Peyer's patch (tissue), 4 donors: ENCODE data around the gene MYO18B. TPM values are rescaled to one million over a fixed set of nuclear protein-coding genes. Genes with fewer than 3 reads are reported as not detected.

Experiments
- DNase-seq, 3 donors: peaks; one replicate each; pipeline ENCODE4 v3.0.0-alpha.2; 2017 to 2019
- H3K27ac ChIP-seq, 4 donors: fragments of 200-600 bp; sonication (generic); one replicate each; pipeline ENCODE4 v1.5.1; 2016 to 2019
- H3K27me3 ChIP-seq, 2 donors: fragments of 200-600 bp; sonication (generic); one replicate each; pipeline ENCODE4 v1.5.1; 2019
- H3K36me3 ChIP-seq, 3 donors: fragments of 200-600 bp; sonication (generic); one replicate each; pipeline ENCODE4 v1.5.1; 2016 to 2019
- H3K4me1 ChIP-seq, 4 donors: fragments of 200-600 bp; sonication (generic); one replicate each; pipeline ENCODE4 v1.5.1; 2016 to 2019
- H3K4me3 ChIP-seq, 4 donors: fragments of 200-600 bp; sonication (generic); 1 replicate in 3 of 4; 2 replicates in 1 of 4; pipeline ENCODE4 v1.5.1; 2016 to 2019; ENCODE audit warnings: mild to moderate bottlenecking in 1 of 4
- H3K9me3 ChIP-seq, 4 donors: fragments of 200-600 bp; sonication (generic); one replicate each; pipeline ENCODE4 v1.5.1; 2016 to 2019; ENCODE audit warnings: mild to moderate bottlenecking in 1 of 4
- CTCF ChIP-seq, 6 experiments: fragments of 450-650 bp in 4 of 6; fragments of 200-600 bp in 2 of 6; sonication (generic) in 1 of 6; IDR thresholded peaks; one replicate each; pipeline ENCODE4 v1.5.1; 2017 to 2019; ENCODE audit warnings: antibody characterized with exemption in 6 of 6, mild to moderate bottlenecking in 3 of 6, moderate library complexity in 1 of 6
- POLR2A ChIP-seq, 2 donors: fragments of 450-650 bp; IDR thresholded peaks; one replicate each; pipeline ENCODE4 v1.5.1; 2017; ENCODE audit warnings: antibody characterized with exemption in 2 of 2, mild to moderate bottlenecking in 2 of 2, moderate library complexity in 2 of 2
- total RNA-seq, 4 donors: library from RNA; depleted of rRNA; stranded (reverse); fragments of >200 nt; gene quantifications; one replicate each; pipeline ENCODE4 v1.1.0, GENCODE V29; 2016

MYO18B gene
- total RNA-seq, 4 donors from 2014 or later: 0.28 to 0.83 TPM; not detected in 2

GRCh38 chr22:25772288-25772687, 30.3 kb downstream of the MYO18B start:
- no peak overlapping the region for H3K4me3 ChIP-seq
- H3K36me3 ChIP-seq: no peaks in the 10 kb centered on the region
- H3K4me1 ChIP-seq: no peaks in the 10 kb centered on the region
- H3K27me3 ChIP-seq: no peaks in the 10 kb centered on the region
- no peaks in the 10 kb centered on the region for H3K9me3 ChIP-seq
- no peak for DNase-seq
- TF ChIP-seq POLR2A (IDR thresholded peaks at IDR 0.05): no peak
- no peak for TF ChIP-seq CTCF (IDR thresholded peaks at IDR 0.05)
- H3K27ac ChIP-seq: no peak overlapping the region

GRCh38 chr22:25774575-25775026, 32.6 kb downstream of the MYO18B start:
- H3K4me3 ChIP-seq: no peak overlapping the region
- TF ChIP-seq POLR2A (IDR thresholded peaks at IDR 0.05) (no peak), CTCF (IDR thresholded peaks at IDR 0.05) (peak in 3 of 6 experiments; percentile 11 to 17 (median 13))
- H3K9me3 ChIP-seq: no peaks in the 10 kb centered on the region
- H3K36me3 ChIP-seq: no peaks in the 10 kb centered on the region
- no peak overlapping the region for H3K27ac ChIP-seq
- H3K4me1 ChIP-seq: no peaks in the 10 kb centered on the region
- no peaks in the 10 kb centered on the region for H3K27me3 ChIP-seq
- no peak for DNase-seq

GRCh38 chr22:25775531-25775930, 33.5 kb downstream of the MYO18B start:
- no peak for DNase-seq
- Histone ChIP-seq H3K36me3 (no peaks in the 10 kb centered on the region), H3K9me3 (no peaks in the 10 kb centered on the region), H3K4me1 (no peaks in the 10 kb centered on the region), H3K27me3 (no peaks in the 10 kb centered on the region), H3K4me3 (no peak overlapping the region), H3K27ac (no peak overlapping the region)
- TF ChIP-seq CTCF (IDR thresholded peaks at IDR 0.05): no peak
- TF ChIP-seq POLR2A (IDR thresholded peaks at IDR 0.05): no peak

- Histone ChIP-seq H3K4me1 (no peaks in the 10 kb centered on the region), H3K27ac (no peak overlapping the region), H3K27me3 (no peaks in the 10 kb centered on the region), H3K9me3 (no peaks in the 10 kb centered on the region), H3K36me3 (no peaks in the 10 kb centered on the region), H3K4me3 (no peak overlapping the region)
- no peak for DNase-seq
- TF ChIP-seq CTCF (IDR thresholded peaks at IDR 0.05) (no peak), POLR2A (IDR thresholded peaks at IDR 0.05) (no peak)
These were observed 35.4 kb downstream of the MYO18B start for GRCh38 chr22:25777411-25777810.

GRCh38 chr22:25777870-25778269, 35.9 kb downstream of the MYO18B start:
- no peaks in the 10 kb centered on the region for H3K4me1 ChIP-seq
- no peaks in the 10 kb centered on the region for H3K36me3 ChIP-seq
- no peaks in the 10 kb centered on the region for H3K9me3 ChIP-seq
- H3K27ac ChIP-seq: no peak overlapping the region
- TF ChIP-seq CTCF (IDR thresholded peaks at IDR 0.05): peak in 3 of 6 experiments; percentile 30 to 50 (median 35)
- no peak for TF ChIP-seq POLR2A (IDR thresholded peaks at IDR 0.05)
- DNase-seq: peak in 1 of 3 donors; percentile 48
- no peaks in the 10 kb centered on the region for H3K27me3 ChIP-seq
- no peak overlapping the region for H3K4me3 ChIP-seq

GRCh38 chr22:25779426-25779825, 37.4 kb downstream of the MYO18B start:
- TF ChIP-seq POLR2A (IDR thresholded peaks at IDR 0.05): no peak
- no peak for TF ChIP-seq CTCF (IDR thresholded peaks at IDR 0.05)
- no peaks in the 10 kb centered on the region for H3K27me3 ChIP-seq
- no peaks in the 10 kb centered on the region for H3K4me1 ChIP-seq
- H3K9me3 ChIP-seq: no peaks in the 10 kb centered on the region
- no peak overlapping the region for H3K4me3 ChIP-seq
- no peak for DNase-seq
- H3K36me3 ChIP-seq: no peaks in the 10 kb centered on the region
- no peak overlapping the region for H3K27ac ChIP-seq
